ENCODE results near the gene CXCL14.

The CXCL14 gene

DNA sequence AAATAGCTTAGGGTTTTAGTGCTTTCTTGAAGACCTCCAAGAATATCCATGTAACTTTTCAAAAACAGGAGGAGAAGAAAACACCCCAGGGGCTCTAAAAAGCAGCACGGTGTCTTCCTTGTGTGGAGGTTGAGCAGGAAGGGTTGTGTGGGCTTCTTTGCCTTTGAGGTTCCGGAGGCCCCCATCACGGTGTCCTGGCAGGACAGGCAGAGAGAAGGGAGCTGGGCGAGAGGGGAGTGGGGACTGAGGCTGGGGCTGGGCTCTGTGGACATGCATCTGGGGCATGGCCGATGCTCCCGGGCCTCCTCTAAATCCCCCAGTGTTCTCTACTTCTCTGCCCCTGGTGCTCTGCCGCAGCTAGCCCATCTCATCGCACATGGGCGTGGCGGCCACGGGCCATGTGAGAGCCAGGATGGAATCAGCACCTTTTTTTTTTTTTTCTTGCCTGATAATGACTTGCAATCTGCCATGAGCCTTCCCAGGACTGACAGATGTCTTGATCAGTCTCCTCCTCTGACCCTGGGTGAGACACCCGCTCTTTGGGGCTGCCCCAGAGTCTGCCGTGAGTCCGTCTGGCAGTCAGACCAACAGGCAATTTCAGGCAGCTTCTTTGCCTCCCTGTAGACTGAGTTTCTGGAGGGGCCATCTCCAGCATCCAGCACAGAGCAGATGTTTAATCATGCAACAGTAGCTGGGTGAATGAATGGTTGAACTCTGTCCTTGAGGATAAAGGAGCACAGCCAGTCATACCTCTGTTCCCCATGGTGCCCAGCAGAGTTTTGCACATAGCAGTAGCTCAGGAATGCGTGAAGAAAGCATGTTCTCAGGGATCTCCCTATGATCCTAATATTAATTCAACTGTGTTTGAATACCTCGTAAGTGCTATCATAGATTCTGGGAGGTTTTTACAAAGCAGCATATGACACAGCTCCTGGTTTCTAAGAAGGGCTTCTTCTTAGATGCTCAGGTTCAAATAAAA is 12.1 kb downstream of the CXCL14 start:
- no peak for DNase-seq

DNA sequence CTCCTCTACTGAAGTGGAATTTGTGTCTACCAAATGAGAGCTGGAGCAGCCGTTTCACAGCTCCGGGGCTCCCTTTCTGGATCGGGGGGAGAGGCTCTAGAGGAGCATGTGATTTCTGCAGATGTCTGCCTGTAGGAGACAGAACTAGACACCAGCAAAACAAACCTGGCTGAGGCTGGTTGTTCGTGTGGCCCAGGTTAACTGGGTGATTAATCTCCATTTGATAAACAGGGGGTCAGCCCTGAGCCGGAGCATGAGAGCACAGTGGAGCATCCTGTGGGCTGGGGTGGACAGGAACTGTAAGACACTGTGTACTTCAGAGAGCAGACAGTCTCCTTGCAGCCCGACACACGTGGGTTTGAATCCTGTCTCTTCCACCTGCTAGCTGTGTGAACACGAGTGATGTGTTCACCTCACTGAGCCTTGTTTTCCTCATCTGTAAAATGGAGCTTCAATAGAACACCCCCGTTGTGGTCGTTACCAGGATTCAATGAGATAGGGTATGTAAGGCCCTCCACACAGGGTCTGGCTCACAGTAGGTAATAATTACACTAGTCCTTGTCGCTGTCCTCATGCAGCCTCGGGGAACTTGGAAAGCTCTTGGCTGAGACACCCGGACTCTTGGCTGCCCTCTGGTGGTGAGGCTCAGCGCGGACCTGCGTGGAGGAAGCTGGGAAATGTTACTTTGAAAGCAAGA is 12.9 kb downstream of the CXCL14 start:
- DNase-seq = peak; percentile 85

- DNase-seq = no peak
Measured at GRCh38 chr5:135565266-135565665, 13.5 kb downstream of the CXCL14 start.

DNA sequence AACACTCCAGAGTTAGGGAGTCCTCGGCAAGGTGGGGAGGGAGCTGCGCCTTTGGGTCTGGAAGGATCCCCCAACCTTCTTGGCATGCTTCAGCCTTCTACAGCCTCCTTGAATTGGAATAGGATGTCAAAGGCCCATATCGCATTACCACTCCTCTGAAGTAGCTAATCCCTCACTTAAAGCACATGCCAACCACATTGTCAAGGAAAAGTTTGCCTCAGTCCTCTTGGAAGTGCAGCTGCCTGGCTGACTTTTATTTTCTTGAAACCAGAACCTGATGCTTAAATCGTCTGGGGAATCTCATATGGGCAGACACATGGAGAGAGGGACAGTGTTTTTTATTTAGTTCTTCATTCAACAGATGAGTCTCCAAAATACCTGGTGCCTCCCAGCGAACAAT is 14.5 kb downstream of the CXCL14 start:
- no peak for DNase-seq

- DNase-seq = peak; percentile 29
Measured at GRCh38 chr5:135561266-135561665, 17.5 kb downstream of the CXCL14 start.

DNA sequence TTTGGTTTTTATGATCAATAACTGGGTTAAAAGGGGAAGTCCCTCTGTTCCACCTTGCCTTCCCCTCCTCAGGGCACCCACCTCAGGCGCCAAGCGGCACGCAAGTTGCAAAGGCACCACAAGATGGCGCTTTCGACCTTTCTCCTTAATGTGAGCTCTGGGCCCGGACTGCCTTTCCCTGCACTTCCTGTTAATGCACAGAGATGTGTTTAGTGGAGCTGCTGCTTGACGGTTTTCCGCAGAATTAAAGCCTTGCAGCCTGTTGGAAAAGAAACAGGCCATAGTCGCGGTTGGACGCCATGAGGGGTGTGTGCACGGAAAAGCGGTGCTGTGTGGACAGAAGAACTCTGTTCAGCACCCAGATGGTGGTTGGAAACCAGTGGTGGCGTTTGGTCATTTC is 17.9 kb downstream of the CXCL14 start:
- peak; percentile 91 for DNase-seq

- no peak for DNase-seq
Measured at GRCh38 chr5:135559354-135559753, 19.4 kb downstream of the CXCL14 start.

- no peak for DNase-seq
Measured at GRCh38 chr5:135557076-135557838, 21.5 kb downstream of the CXCL14 start.

GRCh38 chr5:135556620-135557019 is 22.2 kb downstream of the CXCL14 start:
- DNase-seq = no peak

GRCh38 chr5:135555530-135555929 is 23.3 kb downstream of the CXCL14 start:
- DNase-seq = no peak

GRCh38 chr5:135553688-135554462 is 24.9 kb downstream of the CXCL14 start:
- no peak for DNase-seq

DNA sequence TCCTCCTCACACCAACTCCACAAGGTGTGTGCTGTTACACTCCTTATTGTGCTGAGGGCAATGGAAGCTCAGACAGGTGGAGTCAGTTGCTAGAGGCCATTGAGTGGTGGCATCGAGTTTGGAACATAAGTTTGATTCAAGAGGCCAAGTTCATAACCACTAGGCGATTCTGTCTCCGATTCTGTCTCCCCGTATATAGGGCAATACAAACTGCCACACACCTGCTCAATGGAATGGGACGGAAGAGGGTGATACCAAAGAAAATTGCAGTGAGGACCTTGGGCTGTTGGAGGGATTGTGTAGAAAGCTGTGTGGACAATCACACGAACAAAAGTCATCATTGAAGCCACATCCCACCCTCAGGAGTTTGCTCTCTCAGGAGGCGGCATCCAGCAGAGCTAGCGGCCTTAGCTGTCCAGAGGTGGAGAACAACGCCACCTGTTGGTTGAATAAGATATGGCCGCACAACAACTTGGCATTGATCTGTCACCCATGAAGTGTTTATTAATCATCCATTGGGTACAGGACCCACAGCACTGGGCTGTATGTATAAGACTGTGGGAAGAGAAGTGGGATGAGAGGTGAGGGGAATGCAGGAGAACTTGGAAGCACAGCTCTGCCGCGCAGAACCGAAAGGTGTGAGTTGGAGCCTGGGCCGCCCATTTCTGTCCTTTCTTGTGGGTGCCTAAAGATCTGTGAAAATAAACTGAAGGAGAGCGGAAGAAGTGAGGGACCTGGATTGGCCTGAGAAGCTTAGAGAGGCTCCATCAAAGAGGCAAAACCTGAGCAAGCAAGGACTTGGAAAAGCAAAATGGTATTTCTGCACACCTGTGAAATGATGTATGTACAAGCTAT is 27.0 kb downstream of the CXCL14 start:
- peak; percentile 87 for DNase-seq

GRCh38 chr5:135549413-135549812 is 29.4 kb downstream of the CXCL14 start:
- DNase-seq = no peak

- DNase-seq = no peak
Measured at GRCh38 chr5:135547590-135548254, 31.1 kb downstream of the CXCL14 start.

GRCh38 chr5:135546912-135547311 is 31.9 kb downstream of the CXCL14 start:
- no peak for DNase-seq

DNA sequence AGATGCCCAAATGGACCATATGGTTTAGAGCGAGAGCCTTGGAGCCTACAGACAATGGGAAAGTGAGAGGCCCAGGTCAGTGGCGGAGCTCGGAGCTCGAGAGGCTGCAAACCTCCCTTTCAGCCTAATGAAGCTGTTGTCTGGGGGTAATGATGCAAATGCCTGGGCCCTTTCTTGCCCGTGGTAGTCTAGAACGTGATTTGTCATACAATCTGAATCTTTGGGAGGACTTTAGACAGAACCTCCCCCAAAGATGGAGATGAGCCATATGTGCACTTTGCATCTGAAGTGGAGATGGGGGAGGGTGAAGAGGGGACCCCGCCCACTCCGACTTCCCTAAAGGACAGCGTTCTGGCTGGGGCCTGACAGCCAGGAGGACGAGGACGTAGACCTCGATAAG is 32.7 kb downstream of the CXCL14 start:
- no peak for DNase-seq

GRCh38 chr5:135545099-135545498 is 33.7 kb downstream of the CXCL14 start:
- DNase-seq = no peak

DNA sequence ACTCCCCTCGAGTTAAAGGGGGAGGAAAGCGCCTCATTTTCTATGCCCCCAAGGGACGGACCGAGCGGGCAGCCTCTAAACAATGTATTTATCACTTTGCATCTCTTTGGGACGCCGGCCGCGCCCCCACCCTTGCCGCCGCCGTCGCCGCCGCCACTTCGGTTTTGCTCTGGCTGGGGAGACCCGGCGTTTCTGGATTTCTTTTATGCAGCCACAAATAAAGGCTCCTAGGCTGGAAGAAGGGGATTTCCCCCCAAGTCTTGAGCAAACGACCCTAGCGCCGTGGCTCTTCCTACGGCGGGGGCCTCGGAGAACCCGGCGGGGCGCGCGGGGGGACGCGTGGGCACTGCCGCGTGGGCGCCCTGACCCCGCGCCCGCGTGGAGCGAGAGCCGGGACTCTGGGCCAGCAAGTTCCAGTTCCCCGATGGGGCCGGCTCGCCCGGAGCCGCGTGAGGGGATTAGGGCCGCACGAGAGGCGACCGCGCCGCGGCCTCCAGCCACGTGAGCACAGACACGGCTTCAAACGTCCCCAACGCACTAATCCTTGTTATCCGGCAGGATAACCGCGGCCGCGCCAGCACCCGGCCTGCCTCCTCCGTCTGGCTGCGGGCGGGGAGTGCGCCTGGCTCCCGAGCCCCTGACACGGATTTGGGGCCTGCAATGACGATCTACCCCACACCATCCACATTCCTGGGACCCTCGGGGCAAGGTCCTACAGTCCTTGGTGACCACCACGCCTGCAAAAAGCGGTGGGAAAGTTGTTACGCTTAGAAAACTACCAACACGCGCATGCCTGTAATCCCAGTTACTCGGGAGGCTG is 35.1 kb downstream of the CXCL14 start:
- DNase-seq = peak; percentile 46

- DNase-seq = peak; percentile 42
Measured at GRCh38 chr5:135543001-135543484, 35.7 kb downstream of the CXCL14 start.

All from suppressor macrophage treated with lipopolysaccharide for 4 hours (primary cell).